IPS DF 4.7 (cell line): ENCODE measurements around the gene NCBP3.
"Not testable (repeated sequence)": the region's sequence is repeated elsewhere in the genome, so short reads cannot be mapped to it uniquely, and the experiment has no call there.

Experiments
- DNase-seq: peaks from one replicate; pipeline ENCODE4 v3.0.0-alpha.2; 2013; ENCODE audit warnings: low spot score; ENCODE audit errors: extremely low read depth

The NCBP3 gene

DNA sequence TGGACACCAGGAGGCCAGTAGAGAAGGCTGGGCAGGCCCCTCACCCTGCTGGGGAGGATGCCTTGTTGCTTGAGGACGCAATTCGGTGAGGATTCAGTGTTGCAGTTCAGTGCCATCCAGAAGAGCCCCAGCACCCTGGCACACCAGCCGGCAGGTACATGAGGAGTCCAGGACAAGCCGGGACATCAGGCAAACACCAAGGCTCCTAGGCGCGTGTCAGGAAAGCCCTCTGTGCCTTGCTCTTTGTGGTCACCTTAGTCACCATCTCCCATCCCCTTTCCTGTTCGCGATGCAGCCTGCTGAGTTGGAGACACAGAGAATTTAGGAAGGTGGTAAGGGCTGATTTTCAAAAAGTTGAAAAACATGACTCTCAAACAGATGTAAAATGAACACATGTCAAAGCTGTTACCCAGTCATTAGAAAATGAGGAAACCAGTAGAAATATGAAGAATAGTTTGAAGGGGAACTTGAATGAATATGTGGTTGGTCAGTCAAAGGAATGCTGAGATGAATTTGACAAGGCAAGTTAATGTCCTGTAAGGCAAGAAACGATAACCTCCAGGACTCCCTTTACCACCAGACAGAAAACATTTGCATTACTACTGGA lies 2.3 kb upstream of the NCBP3 start:
- no peak for DNase-seq

- no peak for DNase-seq
Observed at GRCh38 chr17:3847165-3847670, 1.2 kb upstream of the NCBP3 start.

- DNase-seq = no peak
Observed at GRCh38 chr17:3846437-3847164, 555 bp upstream of the NCBP3 start.

- DNase-seq = no peak
Observed at GRCh38 chr17:3845291-3845620, 790 bp downstream of the NCBP3 start.

GRCh38 chr17:3844556-3844955 lies 1.5 kb downstream of the NCBP3 start:
- not testable (repeated sequence) for DNase-seq

- DNase-seq = peak; percentile 28
Observed at GRCh38 chr17:3843935-3844516, 2.0 kb downstream of the NCBP3 start.

DNA sequence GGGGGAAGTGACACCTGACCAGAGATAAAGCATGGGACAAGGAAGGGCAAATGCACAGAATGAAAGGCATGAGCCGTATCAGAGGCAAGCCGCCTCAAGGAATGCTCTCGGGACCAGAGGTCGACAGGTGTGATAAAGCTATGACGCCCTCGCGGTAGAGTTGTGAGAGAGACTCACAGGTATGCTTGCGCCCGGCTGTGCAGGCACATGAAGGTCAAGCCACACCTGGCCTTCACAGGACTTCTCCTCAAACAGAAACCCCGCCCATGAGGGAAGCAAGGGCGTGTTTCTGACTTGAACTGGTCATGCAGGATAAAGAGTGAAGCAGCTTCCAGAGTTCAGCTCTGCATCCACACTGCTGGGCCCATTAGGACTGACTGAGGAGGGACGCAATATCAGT lies 7.8 kb downstream of the NCBP3 start:
- no peak for DNase-seq

GRCh38 chr17:3836551-3836950 lies 9.5 kb downstream of the NCBP3 start:
- DNase-seq = no peak

DNA sequence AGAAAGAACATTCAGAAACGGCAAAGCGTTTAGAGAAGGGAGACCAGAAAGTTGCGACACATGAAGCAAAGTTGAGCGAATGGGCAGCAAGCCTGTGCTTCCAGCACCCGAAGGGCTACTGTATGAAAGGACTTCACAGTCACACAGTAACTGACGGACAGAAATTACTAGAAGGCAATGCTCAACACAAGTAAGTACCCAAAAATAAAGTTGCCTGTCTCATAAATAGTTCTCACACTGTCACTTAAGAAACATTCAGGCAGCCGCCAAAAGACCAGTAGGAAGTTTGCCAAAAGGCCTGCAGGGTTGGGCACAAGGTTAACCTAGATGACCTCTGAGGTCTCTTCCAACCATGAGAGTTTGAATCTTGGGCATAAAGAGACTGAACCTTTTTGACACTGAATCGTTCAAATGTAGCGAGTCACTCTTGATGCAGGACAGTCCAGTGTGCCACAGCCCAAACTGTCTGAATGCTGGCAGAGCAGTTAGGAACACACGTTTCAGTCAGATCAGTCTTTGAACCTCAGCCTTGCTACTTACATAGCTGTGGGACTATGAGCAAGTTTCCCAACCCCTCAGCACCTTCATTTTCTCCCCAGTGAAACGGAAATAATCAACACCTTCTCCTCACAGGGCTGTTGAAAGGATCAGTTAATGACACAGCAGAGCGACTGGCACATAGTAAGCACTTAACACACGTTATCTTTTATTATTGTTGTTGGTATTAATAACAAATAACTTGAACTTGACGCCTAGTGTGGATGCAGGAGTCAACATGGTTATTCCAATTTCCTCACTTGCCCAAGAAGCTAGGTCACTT lies 10.4 kb downstream of the NCBP3 start:
- no peak for DNase-seq

GRCh38 chr17:3834811-3835210 lies 11.2 kb downstream of the NCBP3 start:
- no peak for DNase-seq

DNA sequence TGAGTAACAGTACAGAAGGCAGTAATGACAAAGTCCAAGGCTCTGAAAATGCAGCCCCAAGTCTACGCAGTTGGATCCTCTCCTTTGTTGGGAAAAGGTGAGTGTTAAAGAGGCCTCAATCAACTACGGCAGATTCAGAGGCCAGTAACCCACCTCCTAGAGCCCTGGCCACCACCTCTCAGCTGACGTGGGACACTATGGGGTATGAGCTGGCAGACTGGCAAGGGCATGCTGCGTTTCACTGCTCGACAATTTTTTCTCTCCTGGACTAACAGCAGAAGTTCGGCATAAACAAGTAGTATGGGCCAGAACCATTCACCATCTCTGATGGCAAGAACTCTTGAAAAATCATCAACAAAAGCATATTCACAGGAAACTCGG lies 17.2 kb downstream of the NCBP3 start:
- no peak for DNase-seq

- no peak for DNase-seq
Observed at GRCh38 chr17:3828151-3828851, 17.7 kb downstream of the NCBP3 start.

DNA sequence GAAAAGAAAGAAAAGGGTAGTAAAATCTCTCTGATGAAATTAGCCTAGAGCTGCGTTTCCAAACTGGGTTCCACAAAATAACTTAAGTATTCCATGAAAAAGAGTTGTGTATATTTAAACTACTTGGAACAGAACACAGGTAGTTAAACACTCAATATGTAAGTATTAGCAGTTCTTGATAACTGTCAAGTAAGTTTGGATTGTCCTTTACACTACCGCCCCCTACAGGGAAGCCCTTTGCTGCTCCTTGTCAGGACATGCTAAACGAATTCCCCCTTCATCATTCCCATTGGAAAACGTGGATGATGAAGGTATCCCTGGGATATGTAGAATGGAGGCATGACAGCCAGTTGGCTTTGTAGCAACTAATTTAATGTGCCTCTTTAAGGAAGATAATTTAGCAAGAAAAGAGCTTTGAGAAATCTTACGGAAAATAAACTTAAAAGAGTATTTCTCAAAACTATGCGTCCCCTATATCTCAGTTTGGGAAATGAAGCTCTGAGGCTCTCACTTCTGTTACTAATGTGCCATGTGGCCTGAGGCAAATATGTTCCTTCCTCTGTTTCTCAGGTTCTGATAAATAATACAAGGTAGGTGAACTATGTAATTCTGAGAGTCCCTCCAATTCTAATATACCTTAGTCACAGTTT lies 18.8 kb downstream of the NCBP3 start:
- DNase-seq = peak; percentile 49

DNA sequence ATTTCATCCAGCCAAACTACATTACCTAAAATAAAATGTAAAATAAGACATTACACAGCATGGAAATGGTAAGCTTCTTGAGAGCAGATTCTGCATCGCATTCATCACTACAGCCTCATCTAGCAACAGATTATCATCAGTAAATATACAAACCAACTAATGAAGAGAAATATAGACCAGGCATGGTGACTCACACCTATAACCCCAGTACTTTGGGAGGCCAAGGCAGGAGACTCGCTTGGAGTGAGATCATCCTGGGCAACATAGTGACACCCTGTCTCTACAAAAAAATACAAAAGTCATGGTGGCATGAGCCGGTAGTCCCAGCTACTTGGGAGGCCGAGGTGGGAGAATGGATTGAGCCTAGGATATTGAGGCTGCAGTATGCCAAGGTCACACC lies 19.9 kb downstream of the NCBP3 start:
- no peak for DNase-seq

- no peak for DNase-seq
Observed at GRCh38 chr17:3821101-3821500, 24.9 kb downstream of the NCBP3 start.

DNA sequence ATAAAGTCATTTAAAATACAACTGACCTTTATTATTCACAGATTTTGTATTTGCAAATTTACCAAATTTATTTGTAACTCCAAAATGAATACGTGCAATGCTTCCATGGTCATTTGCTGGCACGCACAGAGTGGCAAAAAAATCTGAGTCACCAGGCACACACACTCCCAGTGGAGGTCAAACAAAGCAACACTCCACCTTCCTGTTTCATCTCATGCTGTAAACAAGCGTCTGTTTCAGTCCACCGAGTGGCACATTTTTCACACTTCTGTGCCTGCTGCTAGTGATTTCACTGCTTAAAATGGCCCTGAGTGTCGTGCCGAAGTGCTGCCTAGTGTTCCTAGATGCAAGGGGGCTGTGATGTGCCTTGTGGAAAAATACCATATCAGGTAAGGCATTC lies 27.3 kb downstream of the NCBP3 start:
- no peak for DNase-seq

- DNase-seq = no peak
Observed at GRCh38 chr17:3817851-3818605, 28.0 kb downstream of the NCBP3 start.

DNA sequence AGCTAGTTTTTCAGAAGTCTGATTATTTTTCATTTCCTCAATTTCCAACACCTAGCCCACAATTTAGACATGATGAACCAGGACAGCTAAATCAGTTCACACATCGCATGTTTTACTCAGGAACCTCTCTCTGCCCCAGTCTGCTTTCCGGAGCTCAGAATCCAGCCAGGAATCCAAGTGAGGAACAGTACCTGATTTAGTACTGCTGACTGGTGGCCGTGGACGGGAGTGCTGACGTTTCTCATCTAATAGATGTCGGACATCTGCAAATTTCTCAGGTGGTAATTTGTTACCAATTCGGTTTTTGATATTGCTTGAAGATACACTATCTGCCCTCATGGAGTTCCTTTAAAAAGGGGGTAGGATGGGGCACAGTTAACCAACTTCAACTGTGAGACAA lies 30.1 kb downstream of the NCBP3 start:
- no peak for DNase-seq

DNA sequence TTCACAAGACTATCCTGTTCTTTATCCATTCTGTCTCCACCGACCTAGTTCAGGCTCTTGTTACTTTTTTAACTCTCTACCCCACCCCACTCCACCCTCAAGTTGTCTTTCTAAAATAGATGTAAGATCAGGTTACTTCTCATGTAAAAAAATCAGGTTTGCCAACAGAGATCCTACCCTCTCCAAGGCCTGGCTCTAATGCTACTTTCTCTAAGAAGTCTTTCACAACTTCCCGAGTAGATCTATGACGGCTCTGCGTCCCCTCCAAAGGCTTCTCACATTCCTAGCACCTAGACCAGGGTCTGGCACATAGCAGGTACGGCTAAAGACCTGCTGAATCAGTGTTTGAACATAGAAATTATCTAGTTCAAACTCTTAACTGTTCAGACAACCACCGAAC lies 30.9 kb downstream of the NCBP3 start:
- no peak for DNase-seq

DNA sequence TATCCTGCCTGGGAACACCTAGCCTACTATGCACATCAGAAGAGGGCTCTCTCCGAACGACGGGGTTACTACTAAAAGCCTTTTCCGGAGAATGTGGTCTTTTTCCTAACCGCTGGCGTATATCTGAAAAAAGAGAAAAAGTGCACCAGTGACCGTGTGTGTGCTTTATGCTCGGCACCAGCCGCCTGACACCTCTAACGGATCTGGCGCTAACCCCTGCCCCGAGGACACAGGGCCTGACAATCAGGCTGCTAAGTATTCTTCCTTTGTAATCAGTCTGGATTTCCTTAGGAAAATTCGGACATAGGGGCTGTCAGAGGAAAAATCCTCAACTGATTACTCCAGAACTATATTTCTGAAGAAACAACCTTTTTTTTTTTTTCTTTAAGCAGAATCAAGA lies 31.7 kb downstream of the NCBP3 start:
- no peak for DNase-seq
